ENCODE data around the gene RUNDC1.

Gene RUNDC1

DNA sequence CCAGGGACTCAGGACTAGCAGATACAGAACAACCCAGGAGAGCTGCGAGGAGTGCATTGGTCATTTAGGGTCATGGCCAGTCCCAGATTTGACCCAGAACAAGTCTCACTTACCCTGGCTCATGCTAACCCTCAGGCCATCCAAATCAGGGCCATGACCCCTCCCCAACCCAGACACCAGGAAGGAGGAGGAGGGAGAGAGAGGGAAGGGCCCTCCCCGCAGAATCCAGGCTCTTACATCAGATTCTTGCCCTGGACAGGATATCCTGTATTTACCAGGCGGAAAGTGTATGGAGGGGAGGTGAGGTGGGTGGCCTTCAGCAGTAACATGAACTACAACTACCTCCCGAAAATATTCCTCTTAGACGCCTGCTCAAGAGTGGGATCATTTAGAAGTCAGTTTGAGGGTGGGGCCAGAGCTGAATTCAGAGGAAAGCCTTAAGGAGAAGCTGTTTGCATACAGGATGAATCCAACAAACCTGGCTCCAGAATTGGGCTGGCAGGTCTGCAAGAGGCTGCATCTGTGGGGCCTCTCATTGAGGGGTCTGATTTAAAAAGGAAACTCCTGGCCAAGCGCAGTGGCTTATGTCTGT lies 39.8 kb downstream of the RUNDC1 start:
- DNase-seq = no peak

- peak; percentile 57 for DNase-seq
Observed at GRCh38 chr17:43020789-43021740, 40.7 kb downstream of the RUNDC1 start.

- peak; percentile 88 for DNase-seq
Observed at GRCh38 chr17:43021741-43022512, 41.6 kb downstream of the RUNDC1 start, which contains the start of gene VAT1. VAT1 (minus strand) TSS chr17:43022385; CDS start chr17:43022322, 63 bp downstream.

- DNase-seq = peak; percentile 96
Observed at GRCh38 chr17:43024407-43025289, 44.3 kb downstream of the RUNDC1 start, which contains the start of gene RND2. RND2 (plus strand) TSS chr17:43025231; CDS start chr17:43025348, 117 bp downstream.

- DNase-seq = peak; percentile 79
Observed at GRCh38 chr17:43025290-43025657, 44.9 kb downstream of the RUNDC1 start.

DNA sequence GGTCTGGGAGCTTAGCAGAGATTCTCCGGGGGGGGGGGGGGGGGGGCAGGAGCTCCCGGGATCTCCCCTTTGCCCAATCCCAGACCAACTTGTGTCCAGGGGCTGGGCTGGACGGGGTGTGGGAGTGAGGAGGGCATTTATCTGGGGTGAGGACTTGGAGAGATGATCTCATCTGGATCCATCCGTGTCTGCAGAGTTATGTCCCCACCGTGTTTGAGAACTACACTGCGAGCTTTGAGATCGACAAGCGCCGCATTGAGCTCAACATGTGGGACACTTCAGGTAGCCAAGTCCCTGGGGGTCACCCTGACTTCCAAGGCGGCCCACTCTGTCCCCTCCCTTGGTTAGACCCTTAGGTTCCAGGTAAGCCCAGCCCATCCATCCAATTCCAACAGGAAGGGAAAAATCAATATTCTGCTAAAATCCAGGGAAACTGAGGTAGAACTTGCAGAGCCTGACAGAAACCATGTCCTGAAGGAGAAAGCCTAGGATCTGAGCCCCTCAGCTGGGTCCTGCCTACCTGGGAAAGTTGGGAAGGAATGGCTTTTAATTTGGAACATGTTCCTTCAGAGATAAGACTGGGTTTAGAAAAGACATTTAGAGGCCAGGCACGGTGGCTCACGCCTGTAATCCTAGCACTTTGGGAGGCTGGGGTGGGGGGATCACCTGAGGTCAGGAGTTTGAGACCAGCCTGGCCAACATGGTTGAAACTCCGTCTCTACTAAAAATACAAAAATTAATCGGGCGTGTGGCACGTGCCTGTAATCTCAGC lies 45.6 kb downstream of the RUNDC1 start:
- peak; percentile 55 for DNase-seq

- DNase-seq = no peak
Observed at GRCh38 chr17:43026595-43026994, 46.2 kb downstream of the RUNDC1 start.

DNA sequence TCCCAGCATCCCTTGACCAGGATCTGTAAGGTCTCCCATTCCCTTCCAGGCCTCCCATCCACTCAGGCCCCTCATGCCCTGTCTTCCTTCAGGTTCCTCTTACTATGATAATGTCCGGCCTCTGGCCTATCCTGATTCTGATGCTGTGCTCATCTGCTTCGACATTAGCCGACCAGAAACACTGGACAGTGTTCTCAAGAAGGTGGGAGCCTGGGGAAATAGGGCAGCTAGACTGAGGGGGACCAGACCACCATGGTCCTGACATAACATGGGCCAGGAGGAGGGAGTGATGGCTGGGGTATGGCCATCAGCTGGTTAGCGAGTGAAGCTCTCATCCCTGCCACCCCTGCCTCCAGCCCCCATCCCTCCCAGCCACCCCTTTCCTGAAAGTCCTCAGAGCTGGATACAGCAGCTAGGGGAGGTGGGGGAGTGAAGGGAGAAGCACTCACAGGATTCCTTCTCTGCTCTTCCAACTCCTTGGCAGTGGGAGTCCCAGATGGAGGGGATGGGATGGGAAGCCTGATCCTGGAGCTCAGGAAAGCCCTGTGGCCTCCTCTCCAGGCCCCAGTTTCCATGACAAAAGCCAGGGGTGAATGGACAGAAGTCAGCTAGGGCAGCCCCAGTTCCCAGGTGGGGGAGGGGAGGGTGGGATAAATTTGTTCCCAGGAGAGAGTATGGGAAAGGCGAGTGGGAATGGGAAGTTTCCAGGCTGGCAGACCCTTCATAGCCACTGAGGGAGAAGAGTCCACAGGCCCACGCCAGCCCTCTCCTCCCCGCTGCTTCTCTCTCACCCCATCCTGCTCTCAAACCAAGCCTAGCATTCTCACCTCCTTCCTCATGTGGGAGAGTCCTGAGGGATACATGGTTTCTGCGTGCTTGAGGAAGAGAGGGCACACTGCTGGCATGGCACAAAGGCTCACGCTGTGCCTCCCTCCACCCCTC lies 47.0 kb downstream of the RUNDC1 start:
- DNase-seq = no peak

GRCh38 chr17:43028221-43028861 lies 48.0 kb downstream of the RUNDC1 start:
- no peak for DNase-seq

DNA sequence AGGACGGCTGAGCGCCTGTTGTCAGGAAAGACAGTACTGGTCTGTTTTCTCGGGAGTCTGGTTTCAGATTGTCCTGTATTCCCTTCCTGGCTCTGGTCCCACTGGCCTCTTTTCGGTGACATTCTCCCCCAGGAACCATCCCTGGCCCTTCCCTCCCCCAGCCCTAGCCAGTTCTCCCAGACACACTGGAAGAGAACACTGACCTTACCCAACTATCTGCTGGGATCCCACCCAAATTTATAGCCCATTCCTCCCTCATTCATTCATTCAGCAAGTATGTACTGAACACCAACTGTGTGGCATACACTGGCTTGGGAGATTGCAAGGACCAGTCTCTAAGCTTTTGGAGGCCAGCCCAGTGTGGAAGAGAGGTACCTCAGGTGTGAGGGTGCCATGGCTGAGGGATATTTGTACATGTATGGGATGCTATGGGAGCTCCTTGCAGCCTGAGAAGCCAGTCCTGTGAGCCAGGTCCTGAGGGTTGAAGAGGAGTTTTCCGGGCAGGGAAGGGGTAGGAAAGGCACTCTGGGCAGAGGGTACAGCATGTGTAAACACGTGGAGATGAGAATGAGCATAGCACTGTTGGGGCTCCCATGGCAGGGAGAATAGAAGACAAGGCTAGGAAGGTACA lies 49.9 kb downstream of the RUNDC1 start:
- DNase-seq = no peak

DNA sequence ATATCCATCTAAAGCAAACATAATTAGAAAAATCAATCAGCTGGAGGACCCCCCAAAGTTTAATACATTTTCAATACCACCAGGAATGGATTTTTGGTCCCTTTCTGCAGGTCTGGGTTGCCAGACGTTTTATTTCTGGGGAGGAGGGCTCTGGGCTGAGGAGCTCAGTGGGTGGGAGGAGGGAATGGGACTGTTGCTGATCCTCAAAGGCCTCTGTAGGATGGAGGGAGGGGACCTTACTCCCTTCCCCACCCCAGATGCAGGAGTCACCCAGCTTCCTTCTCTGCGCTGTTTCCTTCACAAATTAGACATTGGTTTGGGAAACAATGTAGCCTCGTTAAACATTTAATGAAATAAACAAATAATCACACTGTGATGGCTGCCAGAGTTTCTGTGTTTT lies 51.3 kb downstream of the RUNDC1 start:
- DNase-seq = no peak

DNA sequence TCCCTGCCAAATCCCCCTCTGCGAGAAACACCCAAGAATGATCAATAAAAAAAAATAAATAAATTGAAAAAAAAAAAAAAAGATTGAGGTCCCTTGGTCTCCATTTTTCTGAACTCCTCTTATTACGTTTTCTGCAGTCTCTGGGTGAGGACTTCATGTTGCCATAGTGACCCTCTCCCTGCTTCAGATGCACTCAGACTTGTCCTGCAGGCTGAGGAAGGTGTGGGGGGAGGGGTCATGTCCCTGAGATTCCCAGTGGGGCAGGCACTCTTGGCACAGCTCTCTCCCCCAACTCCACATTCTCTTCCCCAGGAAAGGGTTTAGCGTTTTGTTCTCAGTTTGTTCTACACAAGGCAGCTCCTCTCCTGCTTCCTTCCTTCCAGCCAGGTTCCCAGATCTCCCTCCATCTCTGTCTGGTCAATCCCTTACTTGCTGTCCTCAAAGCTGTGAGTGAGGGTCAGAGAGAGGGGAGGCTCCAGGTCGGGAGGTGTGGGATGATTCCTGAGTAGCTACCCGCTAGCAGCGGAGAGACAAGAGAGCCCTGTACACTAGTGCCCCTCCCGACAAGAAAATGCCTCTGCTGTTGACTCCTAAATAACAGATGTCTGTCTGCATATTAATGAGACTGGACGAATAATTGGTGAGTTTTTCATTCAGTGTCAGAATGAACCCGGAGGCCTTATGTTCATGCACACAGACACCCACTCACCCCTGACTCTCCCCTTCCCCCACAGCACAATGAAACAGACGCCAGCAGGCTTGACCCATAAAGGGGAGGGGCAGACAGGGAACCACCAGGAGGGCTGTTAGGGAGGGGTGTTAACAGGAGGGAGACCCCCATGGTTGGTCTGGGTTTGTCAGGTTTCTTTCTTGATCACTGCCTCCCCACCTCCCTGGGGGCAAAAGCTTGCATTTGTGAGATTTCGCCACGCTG lies 53.9 kb downstream of the RUNDC1 start:
- peak; percentile 88 for DNase-seq

GRCh38 chr17:43034894-43035293 lies 54.5 kb downstream of the RUNDC1 start:
- DNase-seq = no peak

GRCh38 chr17:43039646-43040045 lies 59.3 kb downstream of the RUNDC1 start:
- DNase-seq = no peak

DNA sequence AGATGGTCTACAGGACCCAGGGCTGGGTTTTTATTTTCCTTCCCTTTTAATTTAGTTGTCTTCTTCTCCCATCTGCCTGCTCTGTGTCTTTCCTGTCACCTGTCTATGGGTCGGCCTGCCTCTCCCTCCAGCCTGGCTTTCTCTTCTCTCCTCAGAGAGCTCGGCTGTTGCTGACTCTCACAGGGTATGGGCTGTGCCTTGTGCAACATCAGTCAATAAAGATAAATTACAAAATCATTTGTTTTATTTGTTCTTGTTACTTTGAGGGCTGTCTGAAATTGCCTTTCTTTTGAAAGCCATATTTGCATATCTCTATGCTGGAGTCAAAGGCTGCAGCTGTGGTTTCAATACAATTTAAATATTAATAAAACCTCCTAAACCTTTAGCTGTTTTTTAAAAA lies 60.3 kb downstream of the RUNDC1 start:
- DNase-seq = no peak

GRCh38 chr17:43042025-43042628 lies 61.8 kb downstream of the RUNDC1 start:
- DNase-seq = peak; percentile 75

Data from NCI-H82 (cell line).